Fibroblast of peridontal ligament (primary cell): Measurements from ENCODE around the gene APOBEC4.

Experiments used
- DNase-seq: peaks from one replicate; pipeline ENCODE4 v3.0.0-alpha.2; 2010; ENCODE audit errors: extremely low read depth

The APOBEC4 gene

DNA sequence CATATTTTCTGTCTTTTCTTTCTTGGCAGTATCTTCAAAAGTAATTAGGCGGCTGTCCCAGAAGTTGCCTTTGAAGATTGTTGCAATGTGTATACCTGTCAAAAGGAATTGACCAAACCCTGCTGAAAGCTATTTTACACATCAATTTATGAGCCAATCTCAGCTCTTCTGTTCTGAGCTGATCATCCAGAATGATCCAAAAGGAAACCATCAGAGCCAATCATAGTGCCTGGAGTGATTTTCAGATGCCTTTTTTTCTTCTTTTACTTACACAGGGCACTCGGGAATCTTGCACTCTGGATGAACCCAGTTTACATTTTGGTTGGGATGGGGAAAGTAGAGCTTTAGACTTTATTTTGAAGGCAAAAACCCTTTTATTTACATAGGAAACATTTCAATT is 21.8 kb upstream of the APOBEC4 start:
- peak; percentile 17 for DNase-seq

DNA sequence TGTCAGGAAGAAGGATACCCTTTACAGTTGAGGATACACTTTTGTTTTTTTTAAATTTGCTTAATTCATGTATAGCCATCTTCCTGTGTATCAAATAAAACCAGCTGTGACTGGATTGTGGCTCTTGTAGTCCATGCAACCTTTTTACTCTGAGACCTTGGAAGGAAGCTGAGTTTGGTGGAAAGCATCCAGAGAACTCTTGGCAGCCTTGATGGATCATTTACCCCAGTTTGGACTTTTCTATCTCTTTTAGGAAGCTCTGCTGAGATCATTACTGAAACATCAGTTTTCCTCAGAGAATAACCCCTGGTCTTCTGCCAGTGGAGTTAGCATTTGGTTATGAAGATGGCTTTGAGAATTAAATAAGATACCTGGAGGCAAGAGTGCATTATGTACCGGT is 21.2 kb upstream of the APOBEC4 start:
- peak; percentile 91 for DNase-seq

GRCh38 chr1:183673605-183674323 is 20.6 kb upstream of the APOBEC4 start:
- DNase-seq, result peak; percentile 28

DNA sequence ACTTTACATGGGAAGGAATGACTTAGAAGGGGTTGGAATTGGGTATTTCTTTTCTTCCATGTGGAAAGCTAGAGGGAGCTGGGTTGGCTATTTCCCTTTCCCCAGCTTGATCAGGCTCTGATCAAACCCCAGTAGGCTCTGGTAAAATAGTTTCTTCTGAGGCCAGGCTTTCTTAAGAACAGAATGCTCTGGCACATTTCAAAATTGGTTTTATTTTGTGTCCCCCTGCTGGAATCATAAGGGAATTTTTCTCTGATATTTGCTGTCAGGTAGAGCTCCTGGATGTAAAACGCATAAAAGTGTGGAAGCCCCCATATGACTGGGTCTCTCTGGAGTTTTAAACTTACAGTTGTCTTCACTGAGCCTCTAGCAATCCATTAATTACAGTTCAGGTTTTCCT is 17.1 kb upstream of the APOBEC4 start:
- DNase-seq, result no peak

GRCh38 chr1:183656355-183656754 is 3.2 kb upstream of the APOBEC4 start:
- peak; percentile 48 for DNase-seq

- peak; percentile 92 for DNase-seq
Observed at GRCh38 chr1:183655562-183656075, 2.5 kb upstream of the APOBEC4 start.

DNA sequence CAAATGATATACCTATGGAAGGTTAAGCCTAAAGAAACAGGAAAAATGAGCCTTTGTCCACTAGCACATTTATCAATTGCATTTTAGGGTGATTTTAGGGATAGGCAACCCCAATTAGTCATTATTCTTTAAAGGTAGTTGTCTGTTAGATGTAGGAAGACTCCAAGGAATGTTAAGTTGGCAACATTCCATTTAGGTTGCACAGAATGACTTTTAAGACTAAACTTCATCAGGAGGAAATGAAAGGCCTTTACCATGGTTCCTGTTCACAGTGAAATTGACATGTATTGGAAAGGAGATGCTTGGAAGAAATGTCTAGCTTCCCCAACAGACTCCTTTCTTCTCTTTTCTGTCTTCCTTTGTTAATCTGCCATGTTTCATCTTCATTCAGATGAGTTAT is 1.6 kb upstream of the APOBEC4 start:
- DNase-seq, result no peak

DNA sequence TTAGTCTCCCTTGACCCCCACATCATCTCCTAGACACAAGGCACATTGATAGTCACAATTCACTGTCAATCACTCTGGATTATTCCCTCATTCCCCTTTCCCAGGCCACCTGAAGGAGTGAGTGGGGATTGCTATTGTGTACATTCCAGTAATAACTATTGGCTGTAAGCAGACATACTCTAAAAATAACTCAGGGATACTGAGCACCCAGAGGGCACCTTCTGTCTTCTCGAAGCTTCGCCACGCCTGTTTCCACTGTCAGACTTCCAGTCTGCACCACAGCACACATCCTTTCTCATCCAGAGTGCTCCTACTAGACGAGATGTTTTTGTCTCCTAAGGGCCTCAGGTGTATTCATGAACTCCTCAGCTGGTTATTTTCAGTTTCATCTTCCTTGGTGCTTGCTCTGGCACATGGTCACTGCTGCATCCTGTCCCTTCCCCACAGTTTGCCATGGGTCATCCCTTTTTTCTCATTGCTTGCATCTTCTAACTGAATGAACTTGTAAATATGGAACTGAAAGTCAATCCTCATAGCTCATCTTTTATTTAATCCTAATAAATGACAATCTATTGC is 848 bp upstream of the APOBEC4 start:
- DNase-seq, result no peak

GRCh38 chr1:183653462-183653794 is 312 bp upstream of the APOBEC4 start:
- no peak for DNase-seq

GRCh38 chr1:183652107-183652506 is 1.0 kb downstream of the APOBEC4 start:
- DNase-seq, result no peak

DNA sequence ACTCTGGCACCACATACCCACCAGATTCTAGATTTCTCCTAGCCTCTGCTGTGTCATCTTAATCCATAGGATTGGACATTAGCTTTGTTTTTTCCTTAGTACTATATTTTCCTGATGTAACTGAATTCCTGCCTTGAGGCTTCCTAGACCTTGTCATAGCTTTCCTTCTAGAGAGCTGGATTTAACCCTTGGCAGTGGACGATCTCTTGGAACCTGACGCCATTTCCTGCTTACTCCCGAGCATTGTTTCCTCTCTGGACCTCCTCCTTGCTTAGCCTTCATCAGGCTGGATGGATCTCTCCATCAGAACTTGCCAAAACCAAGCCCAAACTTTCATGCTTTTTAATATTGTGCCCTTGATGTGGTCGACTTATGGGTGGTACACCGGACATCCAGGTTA is 1.5 kb downstream of the APOBEC4 start:
- DNase-seq, result no peak

DNA sequence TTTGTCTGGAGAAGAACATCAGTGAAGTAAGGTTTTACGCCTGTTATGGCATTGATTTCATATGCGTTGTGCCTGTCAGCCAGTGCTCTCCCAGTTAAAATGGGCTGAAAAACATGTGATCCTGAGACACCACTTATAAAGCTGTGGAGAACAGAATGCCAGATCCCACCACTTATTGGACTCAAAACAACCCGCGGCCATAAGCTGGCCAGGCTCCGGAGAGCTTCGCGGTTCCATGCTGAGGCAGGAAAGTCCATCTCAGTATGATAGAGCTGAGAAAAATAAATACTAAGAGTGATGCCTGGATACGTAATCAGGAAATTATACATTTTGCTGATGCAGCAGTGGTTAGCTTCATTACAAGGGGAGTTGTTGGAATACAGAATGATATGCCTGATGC is 5.1 kb downstream of the APOBEC4 start:
- no peak for DNase-seq

- no peak for DNase-seq
Observed at GRCh38 chr1:183646776-183647175, 6.3 kb downstream of the APOBEC4 start.

GRCh38 chr1:183645531-183645930 is 7.6 kb downstream of the APOBEC4 start:
- DNase-seq, result no peak

DNA sequence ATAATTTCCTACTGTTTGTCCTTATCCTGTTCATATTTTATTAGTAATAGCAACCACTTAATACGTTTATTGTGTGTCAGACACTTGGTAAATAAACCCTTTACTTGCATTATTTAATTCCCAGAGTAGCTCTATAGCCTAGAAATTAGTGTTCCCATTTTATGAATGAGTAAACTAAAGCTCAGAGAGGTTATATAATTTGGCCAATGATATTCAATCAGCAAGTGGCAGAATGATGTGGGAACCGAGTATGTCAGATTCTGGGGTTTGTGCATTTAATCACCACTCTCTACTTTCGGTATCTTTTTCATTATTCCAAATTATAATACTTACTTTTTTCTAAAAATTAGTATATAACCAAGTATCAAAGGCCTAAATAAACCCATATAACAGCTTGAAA is 10.9 kb downstream of the APOBEC4 start:
- no peak for DNase-seq

- no peak for DNase-seq
Observed at GRCh38 chr1:183640193-183640592, 12.9 kb downstream of the APOBEC4 start.

- no peak for DNase-seq
Observed at GRCh38 chr1:183638649-183639387, 14.3 kb downstream of the APOBEC4 start.

DNA sequence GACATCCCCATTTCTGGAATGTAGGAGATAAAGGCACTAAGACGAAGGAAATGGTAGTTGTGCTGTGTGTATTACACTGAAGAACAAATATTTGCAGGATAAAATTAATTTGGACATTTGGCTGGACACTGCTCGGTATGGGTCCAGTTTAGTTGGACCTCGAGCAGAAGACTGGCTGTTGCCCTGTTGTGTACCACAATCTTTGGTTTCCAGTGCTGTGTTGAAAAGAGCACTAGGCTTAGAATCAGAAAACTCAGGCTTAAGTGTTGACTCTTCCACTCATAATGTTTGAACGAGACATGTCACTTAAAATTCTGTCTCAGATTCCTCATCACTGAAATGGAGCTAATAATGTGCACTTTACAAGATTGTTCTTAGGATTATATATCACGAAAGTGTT is 16.3 kb downstream of the APOBEC4 start:
- no peak for DNase-seq

GRCh38 chr1:183636334-183636682 is 16.8 kb downstream of the APOBEC4 start:
- DNase-seq, result no peak

GRCh38 chr1:183635606-183636333 is 17.3 kb downstream of the APOBEC4 start, which contains the start of gene ARPC5:
Gene ARPC5 (minus strand): TSS chr1:183635783. CDS start chr1:183635659, 124 bp downstream.
- peak; percentile 97 for DNase-seq

DNA sequence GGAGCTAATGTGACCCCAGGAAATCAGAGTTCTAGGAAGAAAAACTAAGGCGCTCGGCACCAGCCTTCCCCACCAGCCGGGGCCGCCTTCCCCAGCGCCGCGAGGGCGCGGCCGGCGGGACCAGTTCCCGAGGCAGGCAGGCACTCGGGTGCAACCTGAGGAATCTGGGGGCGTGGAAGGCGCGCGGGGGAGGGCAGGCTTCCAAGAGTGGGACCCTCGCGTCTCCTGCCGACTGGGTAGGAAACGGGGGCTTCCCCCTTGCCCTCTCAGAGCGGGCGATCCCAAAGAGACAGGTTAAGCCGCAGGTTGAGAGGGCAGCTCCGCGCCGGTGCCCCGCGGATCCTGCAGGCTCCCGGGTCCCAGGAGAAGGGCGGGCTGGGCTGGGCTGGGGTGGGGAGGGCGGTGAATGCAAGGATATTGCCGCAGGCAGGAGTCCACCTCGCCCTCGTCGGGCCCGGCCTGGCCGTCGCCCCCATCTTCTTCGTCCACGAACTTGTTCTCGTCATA is 18.0 kb downstream of the APOBEC4 start:
- no peak for DNase-seq

- DNase-seq, result peak; percentile 15
Observed at GRCh38 chr1:183634429-183635065, 18.6 kb downstream of the APOBEC4 start.
